Stimulated activated naive CD8-positive, alpha-beta T cell treated with anti-CD3 and anti-CD28 coated beads, Interleukin-15, Interleukin-2, amounts not matched to agents 100 U/mL and 50 U/mL, for 24 hours (primary cell): ENCODE results near the gene RHBDD2.
"Not testable (repeated sequence)": the region's sequence is repeated elsewhere in the genome, so short reads cannot be mapped to it uniquely, and the experiment has no call there.

Experiments used
- ATAC-seq: fragments of 150-1000 bp; cut with Tn5 transposase; one replicate; pipeline ENCODE4 v1.10.0; 2021
- DNase-seq: peaks from one replicate; pipeline ENCODE4 v3.0.0; 2021

Gene RHBDD2

GRCh38 chr7:75866489-75867389, 12.1 kb upstream of the RHBDD2 start:
- peak; percentile 57 for DNase-seq
- ATAC-seq, result peak; percentile 58

- DNase-seq, result no peak
- no peak for ATAC-seq
Observed at GRCh38 chr7:75867390-75867717, 11.5 kb upstream of the RHBDD2 start.

GRCh38 chr7:75868153-75868552, 10.7 kb upstream of the RHBDD2 start:
- no peak for ATAC-seq

DNA sequence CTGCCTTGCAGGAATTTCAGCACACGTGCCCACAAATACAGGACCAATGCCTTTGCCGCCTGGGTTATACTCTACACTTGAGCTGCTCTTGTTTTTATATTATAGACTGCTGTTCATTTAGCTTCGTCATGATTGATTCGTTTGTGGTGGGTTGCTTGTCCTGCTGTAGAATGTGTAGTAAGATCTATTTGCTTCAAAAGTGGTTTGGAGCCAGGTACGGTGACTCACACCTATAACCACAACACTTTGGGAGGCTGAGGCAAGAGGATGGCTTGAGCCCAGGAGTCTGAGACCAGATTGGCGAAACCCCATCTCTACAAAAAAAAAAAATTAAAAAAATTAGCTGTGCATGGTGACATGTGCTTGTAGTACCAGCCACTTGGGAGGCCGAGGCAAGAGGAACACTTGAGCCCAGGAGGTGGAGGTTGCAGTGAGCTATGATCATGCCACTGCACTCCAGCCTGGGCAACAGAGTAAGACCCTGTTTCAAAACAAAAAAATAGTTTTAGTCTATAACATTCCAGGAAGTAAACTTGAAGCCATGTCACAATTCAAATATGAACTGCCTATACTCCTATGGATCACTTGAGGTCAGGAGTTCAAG, 9.0 kb upstream of the RHBDD2 start:
- ATAC-seq, result peak; percentile 24
- peak; percentile 22 for DNase-seq

More at GRCh38 chr7:75868153-75868552, 10.7 kb upstream of the RHBDD2 start:
- DNase-seq, result no peak

DNA sequence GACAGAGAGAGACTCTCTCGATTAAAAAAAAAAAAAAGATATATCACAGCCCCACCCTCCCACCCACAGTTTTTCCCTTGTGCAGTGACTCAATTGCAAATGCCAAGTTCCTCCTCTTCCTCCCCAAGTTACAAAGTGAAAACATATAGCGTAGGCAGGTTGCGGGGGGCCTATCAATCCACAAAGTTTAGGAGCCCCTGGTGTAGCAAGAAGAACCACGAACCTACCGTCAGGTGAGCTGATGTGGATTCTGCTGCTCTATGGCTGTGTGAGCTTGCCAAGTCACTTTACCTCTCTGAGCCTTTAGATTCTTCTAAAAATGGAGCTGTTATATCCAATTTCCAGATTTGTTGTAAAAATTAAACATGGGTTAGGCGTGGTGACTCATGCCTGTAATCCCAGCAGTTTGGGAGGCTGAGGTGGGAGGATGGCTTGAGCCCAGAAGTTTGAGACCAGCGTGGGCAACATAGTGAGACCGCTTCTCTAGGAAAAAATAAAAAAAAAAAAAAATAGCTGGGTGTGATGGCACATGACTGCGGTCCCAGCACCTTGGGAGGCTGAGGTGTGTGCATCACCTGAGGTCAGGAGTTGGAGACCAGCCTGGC, 8.2 kb upstream of the RHBDD2 start:
- ATAC-seq, result peak; percentile 64
- peak; percentile 48 for DNase-seq

- ATAC-seq (no peak), DNase-seq (no peak)
Observed at GRCh38 chr7:75872073-75872782, 6.6 kb upstream of the RHBDD2 start.

DNA sequence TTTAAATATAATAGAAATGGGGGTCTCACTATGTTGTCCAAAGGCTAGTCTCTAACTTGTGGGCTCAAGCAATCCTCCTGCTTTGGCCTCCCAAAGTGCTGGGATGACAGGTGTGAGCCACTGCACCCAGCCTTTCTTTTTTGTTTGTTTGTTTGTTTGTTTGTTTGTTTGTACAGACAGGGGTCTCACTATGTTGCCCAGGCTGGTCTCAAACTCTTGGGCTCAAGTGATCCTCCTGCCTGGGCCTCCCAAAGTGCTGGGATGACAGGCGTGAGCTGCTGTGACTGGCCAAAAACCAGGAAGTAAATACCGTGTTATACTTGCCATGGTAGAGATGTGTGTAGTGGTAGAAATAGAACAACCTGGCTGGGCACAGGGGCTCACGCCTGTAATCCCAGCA, 4.7 kb upstream of the RHBDD2 start:
- ATAC-seq, DNase-seq: not testable (repeated sequence)

DNA sequence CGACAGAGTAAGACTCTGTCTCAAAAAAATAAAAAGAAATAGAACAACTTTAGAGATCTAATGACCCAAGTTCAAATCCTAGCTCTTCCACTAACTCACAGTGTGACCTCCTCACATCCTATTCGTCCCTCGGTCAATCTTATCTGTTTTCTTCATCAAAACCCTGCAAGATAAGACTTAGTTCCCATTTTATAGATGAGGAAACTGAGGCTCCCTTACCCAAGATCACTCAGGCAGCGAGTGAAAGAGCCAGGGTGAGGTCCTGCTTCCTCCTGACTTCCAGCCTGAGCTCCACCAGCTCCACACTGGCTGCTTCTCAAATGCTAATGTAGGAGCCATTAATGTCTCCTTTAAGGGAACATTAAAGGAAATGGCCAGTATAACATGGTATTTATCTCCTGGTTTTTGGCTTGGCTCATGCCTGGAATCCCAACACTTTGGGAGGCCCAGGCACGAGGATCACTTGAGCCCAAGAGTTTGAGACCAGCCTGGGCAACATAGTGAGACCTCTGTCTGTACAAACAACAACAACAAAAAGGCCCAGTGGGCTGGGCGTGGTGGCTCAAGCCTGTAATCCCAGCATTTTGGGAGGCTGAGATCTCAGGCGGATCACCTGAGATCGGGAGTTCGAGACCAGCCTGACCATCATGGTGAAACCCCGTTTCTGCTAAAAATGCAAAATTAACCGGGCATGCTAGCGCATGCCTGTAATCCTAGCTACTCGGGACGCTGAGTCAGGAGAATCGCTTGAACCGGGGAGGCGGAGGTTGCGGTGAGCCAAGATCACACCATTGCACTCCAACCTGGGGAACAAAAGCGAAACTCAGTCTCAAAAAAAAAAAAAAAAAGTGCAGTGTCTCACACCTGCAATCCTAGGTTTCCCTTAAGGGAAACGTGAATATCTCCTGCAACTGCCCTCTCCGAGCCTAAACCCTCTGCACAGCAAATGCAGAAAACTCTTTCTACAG, 3.4 kb upstream of the RHBDD2 start:
- ATAC-seq, result no peak

DNA sequence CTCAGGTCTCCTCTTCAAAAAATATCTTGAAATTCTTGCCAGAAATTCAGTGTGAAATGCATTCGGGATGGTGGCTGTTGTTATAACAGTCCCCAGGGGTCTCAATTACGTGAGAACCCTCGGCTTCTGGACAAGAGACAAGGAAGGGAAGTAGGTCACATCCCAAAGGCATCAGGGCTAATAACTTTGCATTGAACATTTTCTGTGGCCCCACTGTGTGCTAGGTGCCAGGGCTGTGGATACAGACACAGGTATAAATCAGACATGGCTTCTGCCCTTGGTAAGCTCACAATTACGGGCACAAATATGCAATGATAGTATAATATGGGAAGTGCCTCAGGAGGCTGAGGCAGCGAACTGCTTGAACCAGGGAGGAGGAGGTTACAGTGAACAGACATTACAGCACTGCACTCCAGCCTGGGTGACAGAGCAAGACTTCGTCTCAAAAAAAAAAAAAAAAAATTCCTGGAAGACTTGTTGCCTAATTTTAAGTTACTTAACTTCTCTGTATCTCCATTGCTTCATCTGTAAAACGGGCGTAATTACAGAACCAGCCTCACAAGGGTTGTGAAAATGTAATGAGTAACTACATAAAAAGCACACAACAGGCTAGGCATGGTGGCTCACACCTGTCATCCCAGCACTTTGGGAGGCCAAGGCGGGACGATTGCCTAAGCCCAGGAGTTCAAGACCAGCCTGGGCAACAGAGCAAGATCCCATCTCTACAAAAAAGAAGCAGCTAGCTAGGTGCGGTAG, 2.5 kb upstream of the RHBDD2 start:
- ATAC-seq (no peak), DNase-seq (no peak)

More for the DNA sequence above, 3.4 kb upstream of the RHBDD2 start:
- DNase-seq, result no peak

DNA sequence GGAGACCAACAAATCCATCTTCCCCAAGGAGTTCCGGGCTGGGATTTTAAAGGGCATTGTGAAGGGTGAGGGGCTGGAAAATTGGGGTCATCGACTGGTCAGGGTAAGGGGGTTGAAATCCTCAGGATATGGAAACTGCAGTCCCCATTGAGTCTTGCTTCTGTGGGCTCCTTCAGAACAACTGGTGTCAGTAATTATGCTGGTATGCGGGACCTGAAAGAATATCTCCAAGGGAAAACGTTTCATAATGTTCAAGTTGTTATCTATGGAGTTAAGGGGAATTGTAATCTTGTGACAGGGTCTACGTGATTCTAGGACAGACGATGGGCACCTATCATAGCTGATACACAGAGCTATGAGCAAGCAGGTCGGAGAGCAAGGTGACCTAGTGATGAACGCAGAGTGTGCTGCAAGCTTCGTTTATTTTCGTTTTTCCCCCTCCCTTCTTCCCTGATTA, 494 bp upstream of the RHBDD2 start:
- DNase-seq, result no peak
- peak; percentile 21 for ATAC-seq

DNA sequence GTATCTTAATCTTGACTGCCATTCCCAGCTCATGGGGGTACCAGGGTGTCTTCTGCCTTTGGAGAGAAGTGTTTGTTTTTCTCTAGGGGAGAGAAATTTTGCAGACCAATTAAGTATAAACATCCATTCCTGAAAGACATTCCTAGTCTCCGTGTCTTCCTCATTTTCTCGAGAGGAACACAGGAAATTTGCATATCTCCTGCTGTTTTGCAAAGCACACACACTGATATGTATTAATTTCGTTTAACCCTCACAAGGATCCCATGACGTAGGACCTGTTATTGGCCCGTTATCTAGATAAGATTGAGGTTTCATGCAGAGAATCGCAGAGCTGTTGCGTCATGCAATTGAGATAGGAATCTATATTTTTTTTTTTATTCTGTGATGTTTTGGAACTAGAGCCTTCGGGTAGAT, 944 bp downstream of the RHBDD2 start:
- ATAC-seq (peak; percentile 29), DNase-seq (no peak)

GRCh38 chr7:75880242-75880641, 1.4 kb downstream of the RHBDD2 start:
- no peak for DNase-seq
- peak; percentile 21 for ATAC-seq

DNA sequence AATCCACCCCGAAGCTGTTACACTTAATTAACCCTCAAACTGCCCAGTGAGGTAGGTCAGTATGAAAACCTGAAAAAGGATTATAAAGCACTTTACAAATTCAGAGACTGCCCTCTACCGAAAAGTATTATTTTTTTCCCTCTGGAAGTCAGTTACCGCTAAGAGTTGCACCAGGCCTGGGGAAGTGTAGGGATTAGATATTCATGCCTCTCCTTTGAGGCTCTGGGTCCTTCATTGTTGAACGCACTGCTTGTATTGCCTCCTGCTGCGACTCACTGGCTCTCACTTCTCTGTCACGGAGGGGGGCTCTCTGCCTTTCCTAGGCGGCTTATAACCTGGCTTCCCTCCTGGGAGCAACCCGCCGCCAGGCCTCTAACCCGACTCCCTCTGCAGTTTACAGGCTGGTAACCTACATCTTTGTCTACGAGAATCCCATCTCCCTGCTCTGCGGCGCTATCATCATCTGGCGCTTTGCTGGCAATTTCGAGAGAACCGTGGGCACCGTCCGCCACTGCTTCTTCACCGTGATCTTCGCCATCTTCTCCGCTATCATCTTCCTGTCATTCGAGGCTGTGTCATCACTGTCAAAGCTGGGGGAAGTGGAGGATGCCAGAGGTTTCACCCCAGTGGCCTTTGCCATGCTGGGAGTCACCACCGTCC, 2.7 kb downstream of the RHBDD2 start:
- DNase-seq (no peak), ATAC-seq (no peak)

- not testable (repeated sequence) for DNase-seq, ATAC-seq
Observed at GRCh38 chr7:75883265-75883824, 4.5 kb downstream of the RHBDD2 start.

DNA sequence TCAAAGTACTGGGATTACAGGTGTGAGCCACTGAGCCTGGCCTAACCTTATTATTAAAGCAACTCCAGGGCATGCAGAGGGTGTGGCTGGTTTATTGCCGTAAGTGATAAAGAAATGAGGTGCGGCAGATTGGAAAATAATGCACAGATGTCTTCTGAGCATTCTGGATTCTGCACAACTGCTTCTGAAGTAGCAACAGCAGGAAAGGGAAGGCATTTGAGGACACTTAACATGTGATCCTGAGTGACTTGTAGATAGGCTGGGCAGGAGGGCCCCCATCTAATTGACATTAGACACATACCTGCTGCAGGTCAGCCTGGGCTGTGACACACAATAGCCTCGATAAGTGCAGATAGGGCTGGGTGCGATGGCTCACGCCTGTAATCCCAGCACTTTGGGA, 5.6 kb downstream of the RHBDD2 start:
- no peak for ATAC-seq
- DNase-seq, result no peak

DNA sequence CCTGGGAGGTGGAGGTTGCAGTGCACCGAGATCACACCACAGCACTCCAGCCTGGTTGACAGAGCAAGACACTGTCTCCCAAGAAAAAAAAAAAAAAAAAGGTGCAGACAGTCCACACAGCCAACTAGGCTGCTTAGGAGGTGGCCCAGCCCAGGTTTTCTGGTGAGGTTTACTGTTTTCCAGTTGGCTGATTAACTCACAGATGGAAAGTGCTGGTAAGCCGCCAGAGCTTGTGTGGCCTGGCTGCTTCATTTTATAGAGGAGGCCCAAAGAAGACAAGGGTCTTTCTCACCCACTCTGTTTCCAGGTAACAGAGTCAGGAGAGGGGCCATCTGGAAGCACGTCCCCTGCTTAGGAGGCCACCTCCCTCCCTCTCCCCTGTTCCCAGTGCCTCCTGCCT, 6.2 kb downstream of the RHBDD2 start:
- DNase-seq (no peak), ATAC-seq (no peak)

GRCh38 chr7:75887669-75888369, 9.0 kb downstream of the RHBDD2 start:
- DNase-seq, result no peak
- ATAC-seq, result no peak

DNA sequence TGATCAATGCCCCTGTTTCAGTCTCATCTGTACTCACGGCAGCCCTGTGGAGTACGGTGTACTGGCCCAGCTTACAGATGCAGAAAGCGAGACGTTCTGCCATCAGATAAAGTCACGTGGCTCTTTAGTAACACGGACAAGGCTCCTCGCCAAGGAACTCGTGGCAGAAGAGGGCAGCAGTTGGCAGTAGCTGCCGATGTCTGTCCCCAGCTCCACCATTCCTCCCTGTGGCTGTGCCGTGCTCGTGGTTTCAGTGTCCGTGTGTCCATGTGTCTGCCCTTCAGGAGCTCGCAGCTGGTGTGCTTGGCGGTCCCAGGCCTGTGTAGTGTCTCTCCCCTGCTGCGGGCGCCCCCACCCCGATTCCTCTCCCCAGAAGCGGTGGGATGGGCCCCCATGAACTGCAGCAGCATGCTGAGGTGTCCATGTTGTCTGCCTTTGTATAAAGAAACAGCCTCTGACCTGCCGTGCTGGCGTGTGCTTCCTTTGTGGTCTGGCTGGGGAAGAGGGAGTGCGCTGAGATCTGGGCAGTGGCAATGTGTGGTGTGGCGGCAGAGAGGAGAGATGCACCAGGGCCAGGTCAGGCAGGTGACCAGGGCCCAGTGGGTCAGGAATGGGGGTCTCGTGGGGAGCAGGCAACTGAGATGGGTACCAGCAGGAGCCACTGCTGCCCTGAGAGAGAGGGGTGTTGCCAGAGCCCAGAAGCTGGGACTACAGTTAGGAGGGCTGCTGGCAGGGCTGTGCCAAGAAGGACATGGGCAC, 9.8 kb downstream of the RHBDD2 start:
- ATAC-seq (no peak), DNase-seq (no peak)
